Keratinocyte (primary cell): ENCODE results near the gene C7orf33. TPM values are rescaled to one million over a fixed set of nuclear protein-coding genes. Genes with fewer than 3 reads are reported as not detected.

Source experiments
- DNase-seq: peaks from one replicate; pipeline ENCODE4 v3.0.0-alpha.2; 2011; ENCODE audit warnings: low read depth, missing footprints, low spot score
- FAIRE-seq: peaks from 2 replicates; lab custom pipeline; 2011; peaks lifted over from hg19 to GRCh38; lab: Jason Lieb, UNC
- H2AFZ ChIP-seq: 2 replicates; pipeline ENCODE4 v1.6.0; 2012; ENCODE audit warnings: low read length, control low read depth, inconsistent platforms; ENCODE audit not compliant: control insufficient read depth
- H3K27ac ChIP-seq: 2 replicates; pipeline ENCODE4 v1.5.1; 2011; ENCODE audit warnings: low read length; ENCODE audit not compliant: control insufficient read depth, insufficient read depth
- H3K27me3 ChIP-seq: 3 replicates; pipeline ENCODE4 v1.6.0; 2011; ENCODE audit warnings: low read length; ENCODE audit not compliant: control insufficient read depth, insufficient read depth; ENCODE audit errors: extremely low read depth
- H3K36me3 ChIP-seq, 2 experiments: 2 replicates in 1 of 2; 3 replicates in 1 of 2; pipeline ENCODE4 v1.5.1; 2011; ENCODE audit warnings: low read length in 2 of 2, mild to moderate bottlenecking in 1 of 2; ENCODE audit not compliant: control insufficient read depth in 2 of 2, insufficient read depth in 2 of 2; ENCODE audit errors: extremely low read depth in 1 of 2
- H3K4me1 ChIP-seq: 3 replicates; pipeline ENCODE4 v1.5.1; 2011; ENCODE audit warnings: low read length; ENCODE audit not compliant: control insufficient read depth, insufficient read depth; ENCODE audit errors: extremely low read depth
- H3K4me2 ChIP-seq: 3 replicates; pipeline ENCODE4 v1.6.0; 2011; ENCODE audit warnings: low read depth, low read length; ENCODE audit not compliant: control insufficient read depth, insufficient read depth; ENCODE audit errors: extremely low read depth
- H3K4me3 ChIP-seq, 3 experiments: fragments of 200-600 bp in 1 of 3; sonication (generic) in 1 of 3; 2 replicates in 2 of 3; 3 replicates in 1 of 3; pipeline ENCODE4 v1.5.1; 2011 to 2016; ENCODE audit warnings: low read length in 3 of 3, mild to moderate bottlenecking in 3 of 3, control low read depth in 2 of 3, inconsistent platforms in 1 of 3, low read depth in 1 of 3, mixed read lengths in 1 of 3, mixed run types in 1 of 3, moderate library complexity in 1 of 3; ENCODE audit not compliant: control insufficient read depth in 2 of 3, insufficient read depth in 2 of 3; ENCODE audit errors: extremely low read depth in 1 of 3
- H3K79me2 ChIP-seq: 2 replicates; pipeline ENCODE4 v1.6.0; 2012; ENCODE audit warnings: low read length; ENCODE audit not compliant: control insufficient read depth, insufficient read depth
- H3K9ac ChIP-seq: 3 replicates; pipeline ENCODE4 v1.6.0; 2011; ENCODE audit warnings: low read length; ENCODE audit not compliant: control insufficient read depth, insufficient read depth; ENCODE audit errors: extremely low read depth
- H3K9me1 ChIP-seq: 3 replicates; pipeline ENCODE4 v1.6.0; 2011; ENCODE audit warnings: low read length; ENCODE audit not compliant: control insufficient read depth, insufficient read depth; ENCODE audit errors: extremely low read depth
- H3K9me3 ChIP-seq: 2 replicates; pipeline ENCODE4 v1.5.1; 2012; ENCODE audit warnings: low read depth, low read length; ENCODE audit not compliant: control insufficient read depth
- H4K20me1 ChIP-seq: 3 replicates; pipeline ENCODE4 v1.6.0; 2011; ENCODE audit warnings: low read length; ENCODE audit not compliant: control insufficient read depth, insufficient read depth; ENCODE audit errors: extremely low read depth
- CTCF ChIP-seq, 3 experiments: IDR thresholded peaks in 1 of 3; conservative IDR thresholded peaks in 1 of 3; optimal IDR thresholded peaks in 1 of 3; 2 replicates in 2 of 3; 3 replicates in 1 of 3; pipeline versions ENCODE3 to v1.5.1; 2011; ENCODE audit warnings: low read length in 3 of 3, mild to moderate bottlenecking in 3 of 3, moderate library complexity in 2 of 3, control low read depth in 1 of 3, inconsistent platforms in 1 of 3; ENCODE audit not compliant: insufficient read depth in 2 of 3; ENCODE audit errors: extremely low read depth in 1 of 3
- EZH2 ChIP-seq: IDR thresholded peaks from one replicate; pipeline ENCODE4 v1.6.1; 2012; ENCODE audit warnings: inconsistent platforms, mild to moderate bottlenecking, low read length, moderate library complexity
- dilution Hi-C: fragments of 300-500 bp; cut with MboI; formaldehyde crosslinking; loops from one replicate; pipeline ENCODE4 v1.7.0; 2020; ENCODE audit warnings: low sequenced_read_pairs; ENCODE audit not compliant: extremely low pct_ligation_motif_present
- polyA plus RNA-seq, 5 experiments: library from polyadenylated mRNA; depleted of rRNA in 3 of 5; stranded (reverse) in 3 of 5; stranded (forward) in 1 of 5; unstranded in 1 of 5; fragments of >200 nt; gene quantifications; 1 replicate in 1 of 5; 2 replicates in 3 of 5; 3 replicates in 1 of 5; pipeline versions ENCODE4 v1.2.1 to v1.2.3, GENCODE V29; 2011 to 2012; ENCODE audit warnings: missing spikeins in 2 of 5, low read depth in 1 of 5, low replicate concordance in 1 of 5

The C7orf33 gene
- polyA plus RNA-seq, 1 donor (not counting 4 experiments of a cell fraction or from before 2014, with no cell fraction given) = not detected

GRCh38 chr7:148622887-148623585 lies 32.5 kb downstream of the C7orf33 start:
- H3K27ac ChIP-seq = no peak overlapping the region
- H3K36me3 ChIP-seq = no peaks in the 10 kb centered on the region
- no peaks in the 10 kb centered on the region for H3K9me3 ChIP-seq
- dilution Hi-C loops = no loop called here
- H3K4me3 ChIP-seq = no peak overlapping the region
- no peak overlapping the region for H3K9ac ChIP-seq
- H3K4me1 ChIP-seq = no peaks in the 10 kb centered on the region
- no peak overlapping the region for H3K4me2 ChIP-seq
- no peaks in the 10 kb centered on the region for H3K9me1 ChIP-seq
- FAIRE-seq = no peak
- H3K27me3 ChIP-seq = no peaks in the 10 kb centered on the region
- DNase-seq = no peak
- H3K79me2 ChIP-seq = no peaks in the 10 kb centered on the region
- H4K20me1 ChIP-seq = no peaks in the 10 kb centered on the region
- no peak for TF ChIP-seq EZH2
- no peak for TF ChIP-seq CTCF (optimal IDR thresholded peaks at IDR 0.05 in 1 of 3, IDR thresholded peaks at IDR 0.05 in 1 of 3, conservative IDR thresholded peaks at IDR 0.05 in 1 of 3; ENCODE audit: extremely low read depth in 1 of 3, insufficient read depth in 2 of 3, low read length in 3 of 3)
- no peak overlapping the region for H2AFZ ChIP-seq

GRCh38 chr7:148623586-148624282 lies 33.2 kb downstream of the C7orf33 start:
- no peak for DNase-seq
- dilution Hi-C loops = no loop called here
- H3K9me1 ChIP-seq = no peaks in the 10 kb centered on the region
- no peak for FAIRE-seq
- no peaks in the 10 kb centered on the region for H3K79me2 ChIP-seq
- H3K4me3 ChIP-seq = no peak overlapping the region
- no peak overlapping the region for H3K9ac ChIP-seq
- H2AFZ ChIP-seq = no peak overlapping the region
- no peaks in the 10 kb centered on the region for H3K4me1 ChIP-seq
- no peaks in the 10 kb centered on the region for H3K9me3 ChIP-seq
- no peaks in the 10 kb centered on the region for H3K36me3 ChIP-seq
- H3K27me3 ChIP-seq = no peaks in the 10 kb centered on the region
- TF ChIP-seq CTCF (optimal IDR thresholded peaks at IDR 0.05 in 1 of 3, IDR thresholded peaks at IDR 0.05 in 1 of 3, conservative IDR thresholded peaks at IDR 0.05 in 1 of 3; ENCODE audit: extremely low read depth in 1 of 3, insufficient read depth in 2 of 3, low read length in 3 of 3) (no peak), EZH2 (no peak)
- no peak overlapping the region for H3K27ac ChIP-seq
- no peak overlapping the region for H3K4me2 ChIP-seq
- H4K20me1 ChIP-seq = no peaks in the 10 kb centered on the region
